K562 (cell line): Measurements from ENCODE around the gene CCR5AS.

Experiments
- ARID1B ChIP-seq: fragments of 450-650 bp; IDR thresholded peaks from 2 replicates; pipeline ENCODE4 v1.6.1; 2016; ENCODE audit warnings: antibody characterized with exemption, mild to moderate bottlenecking, inconsistent platforms
- BHLHE40 ChIP-seq: IDR thresholded peaks from 2 replicates; pipeline ENCODE4 v1.6.1; 2011; ENCODE audit warnings: low read length, improper control_type of control experiment
- CC2D1A ChIP-seq: fragments of 450-650 bp; IDR thresholded peaks from 2 replicates; pipeline ENCODE4 v1.6.1; 2017; ENCODE audit warnings: mild to moderate bottlenecking
- CXXC5 ChIP-seq: fragments of 250-450 bp; sonication (Bioruptor Pico); IDR thresholded peaks from 2 replicates; pipeline ENCODE4 v1.8.0; 2022; ENCODE audit warnings: inconsistent platforms, mild to moderate bottlenecking, moderate library complexity
- DNMT1 ChIP-seq: fragments of 450-650 bp; IDR thresholded peaks from 2 replicates; pipeline ENCODE4 v1.6.1; 2016; ENCODE audit warnings: antibody characterized with exemption, mild to moderate bottlenecking
- DPF2 ChIP-seq: fragments of 450-650 bp; IDR thresholded peaks from 2 replicates; pipeline ENCODE4 v1.6.1; 2016
- ELF4 ChIP-seq: fragments of 450-650 bp; formaldehyde crosslinking; IDR thresholded peaks from 2 replicates; pipeline ENCODE4 v1.4.0; 2022; ENCODE audit warnings: missing genetic modification characterization
- EP300 ChIP-seq: IDR thresholded peaks from 2 replicates; pipeline ENCODE4 v1.6.1; 2012; ENCODE audit warnings: low read length, improper control_type of control experiment
- IFI16 ChIP-seq: fragments of 250-450 bp; sonication (Bioruptor Pico); IDR thresholded peaks from 2 replicates; pipeline ENCODE4 v2.1.2; 2022; ENCODE audit warnings: mild to moderate bottlenecking, inconsistent platforms
- ILK ChIP-seq: fragments of 450-650 bp; IDR thresholded peaks from 2 replicates; pipeline ENCODE4 v1.6.1; 2016; ENCODE audit warnings: missing genetic modification characterization, low read depth, mild to moderate bottlenecking, missing compliant biosample characterization, moderate library complexity, borderline replicate concordance
- KLF13 ChIP-seq: fragments of 450-650 bp; IDR thresholded peaks from 2 replicates; pipeline ENCODE4 v1.6.1; 2016; ENCODE audit warnings: missing genetic modification characterization, low read depth, mild to moderate bottlenecking, missing compliant biosample characterization, moderate library complexity, borderline replicate concordance
- MTF1 ChIP-seq: fragments of 250-450 bp; sonication (Bioruptor Pico); IDR thresholded peaks from 2 replicates; pipeline ENCODE4 v1.9.0; 2021; ENCODE audit warnings: moderate library complexity, mild to moderate bottlenecking, inconsistent platforms, borderline replicate concordance
- NCOA2 ChIP-seq, 2 experiments: fragments of 450-650 bp; IDR thresholded peaks; 2 replicates each; pipeline ENCODE4 v1.6.1; 2018; ENCODE audit warnings: mild to moderate bottlenecking in 2 of 2, moderate library complexity in 1 of 2; ENCODE audit not compliant: partially characterized antibody in 2 of 2
- PKNOX1 ChIP-seq: fragments of 450-650 bp; IDR thresholded peaks from 2 replicates; pipeline ENCODE4 v1.6.1; 2016
- POLR2AphosphoS2 ChIP-seq: IDR thresholded peaks from 2 replicates; pipeline ENCODE4 v1.6.1; 2012; ENCODE audit warnings: low read length, improper control_type of control experiment
- RCOR1 ChIP-seq, 2 experiments: IDR thresholded peaks; 2 replicates each; pipeline ENCODE4 v1.6.1; 2012; ENCODE audit warnings: low read depth in 2 of 2, low read length in 2 of 2, borderline replicate concordance in 1 of 2, improper control_type of control experiment in 1 of 2
- TARDBP ChIP-seq: fragments of 450-650 bp; IDR thresholded peaks from 2 replicates; pipeline ENCODE4 v1.6.1; 2016
- TCF7L2 ChIP-seq: fragments of 150-350 bp; IDR thresholded peaks from 2 replicates; pipeline ENCODE4 v1.6.1; 2016; ENCODE audit warnings: low read depth, mild to moderate bottlenecking, low read length, moderate library complexity
- ZBTB33 ChIP-seq: sonication (generic); formaldehyde crosslinking; IDR thresholded peaks from 2 replicates; pipeline ENCODE4 v1.8.1; 2023; ENCODE audit warnings: mild to moderate bottlenecking, missing genetic modification reagents
- ZFP36 ChIP-seq: fragments of 150-350 bp; IDR thresholded peaks from 2 replicates; pipeline ENCODE4 v1.6.1; 2018; ENCODE audit warnings: low read length, low read depth; ENCODE audit not compliant: partially characterized antibody
- ZNF143 ChIP-seq: sonication (generic); formaldehyde crosslinking; IDR thresholded peaks from 2 replicates; pipeline ENCODE4 v1.9.0; 2022; ENCODE audit warnings: mild to moderate bottlenecking, missing genetic modification reagents
- ZNF217 ChIP-seq: sonication (generic); formaldehyde crosslinking; IDR thresholded peaks from 2 replicates; pipeline ENCODE4 v1.8.0; 2022; ENCODE audit warnings: mild to moderate bottlenecking, missing genetic modification reagents
- ZNF282 ChIP-seq: sonication (generic); formaldehyde crosslinking; IDR thresholded peaks from 2 replicates; pipeline ENCODE4 v1.8.1; 2023; ENCODE audit warnings: missing genetic modification reagents
- ZNF780A ChIP-seq: fragments of 250-450 bp; sonication (Bioruptor Pico); IDR thresholded peaks from 2 replicates; pipeline ENCODE4 v1.5.0; 2021; ENCODE audit warnings: mild to moderate bottlenecking
- TF ChIP-seq, protein P1 (sequence below): fragments of 250-450 bp; sonication (Bioruptor Pico); IDR thresholded peaks from 2 replicates; pipeline ENCODE4 v1.5.0; 2020; ENCODE audit warnings: mild to moderate bottlenecking
- TF ChIP-seq, protein P2 (sequence below): fragments of 450-650 bp; IDR thresholded peaks from 2 replicates; pipeline ENCODE4 v1.6.1; 2016; ENCODE audit warnings: mild to moderate bottlenecking

The CCR5AS gene

GRCh38 chr3:46422617-46423016 is 15.8 kb upstream of the CCR5AS start (continued):
- TF ChIP-seq, protein P1, sequence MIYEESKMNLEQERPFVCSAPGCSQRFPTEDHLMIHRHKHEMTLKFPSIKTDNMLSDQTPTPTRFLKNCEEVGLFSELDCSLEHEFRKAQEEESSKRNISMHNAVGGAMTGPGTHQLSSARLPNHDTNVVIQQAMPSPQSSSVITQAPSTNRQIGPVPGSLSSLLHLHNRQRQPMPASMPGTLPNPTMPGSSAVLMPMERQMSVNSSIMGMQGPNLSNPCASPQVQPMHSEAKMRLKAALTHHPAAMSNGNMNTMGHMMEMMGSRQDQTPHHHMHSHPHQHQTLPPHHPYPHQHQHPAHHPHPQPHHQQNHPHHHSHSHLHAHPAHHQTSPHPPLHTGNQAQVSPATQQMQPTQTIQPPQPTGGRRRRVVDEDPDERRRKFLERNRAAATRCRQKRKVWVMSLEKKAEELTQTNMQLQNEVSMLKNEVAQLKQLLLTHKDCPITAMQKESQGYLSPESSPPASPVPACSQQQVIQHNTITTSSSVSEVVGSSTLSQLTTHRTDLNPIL (CRISPR knock-in tag), result no peak
- TF ChIP-seq RCOR1 (IDR thresholded peaks at IDR 0.05; ENCODE audit: borderline replicate concordance in 1 of 2, low read depth in 2 of 2, low read length in 2 of 2) (peak in 1 of 2 experiments; percentile 61; a peak in 1 of 4 replicates), KLF13 (tag) (no peak), TARDBP (no peak), POLR2AphosphoS2 (no peak), ZNF217 (CRISPR knock-in tag) (no peak), MTF1 (CRISPR knock-in tag) (no peak), CC2D1A (no peak), EP300 (no peak), ZBTB33 (CRISPR knock-in tag) (no peak), IFI16 (CRISPR knock-in tag) (no peak), ELF4 (no peak), ILK (tag) (no peak), TCF7L2 (peak; percentile 66; the same call in 1 of the 2 replicates), DNMT1 (no peak), ZFP36 (peak; percentile 21), DPF2 (peak; percentile 55; the same call in 1 of the 2 replicates), CXXC5 (CRISPR knock-in tag) (no peak), ZNF282 (CRISPR knock-in tag) (no peak), ARID1B (peak; percentile 58), ZNF780A (CRISPR knock-in tag) (no peak), PKNOX1 (peak; percentile 64), NCOA2 (IDR thresholded peaks at IDR 0.05; ENCODE audit: partially characterized antibody in 2 of 2) (no peak), BHLHE40 (peak; percentile 64; the same call in 1 of the 2 replicates), ZNF143 (CRISPR knock-in tag) (no peak)
- TF ChIP-seq, protein P2, sequence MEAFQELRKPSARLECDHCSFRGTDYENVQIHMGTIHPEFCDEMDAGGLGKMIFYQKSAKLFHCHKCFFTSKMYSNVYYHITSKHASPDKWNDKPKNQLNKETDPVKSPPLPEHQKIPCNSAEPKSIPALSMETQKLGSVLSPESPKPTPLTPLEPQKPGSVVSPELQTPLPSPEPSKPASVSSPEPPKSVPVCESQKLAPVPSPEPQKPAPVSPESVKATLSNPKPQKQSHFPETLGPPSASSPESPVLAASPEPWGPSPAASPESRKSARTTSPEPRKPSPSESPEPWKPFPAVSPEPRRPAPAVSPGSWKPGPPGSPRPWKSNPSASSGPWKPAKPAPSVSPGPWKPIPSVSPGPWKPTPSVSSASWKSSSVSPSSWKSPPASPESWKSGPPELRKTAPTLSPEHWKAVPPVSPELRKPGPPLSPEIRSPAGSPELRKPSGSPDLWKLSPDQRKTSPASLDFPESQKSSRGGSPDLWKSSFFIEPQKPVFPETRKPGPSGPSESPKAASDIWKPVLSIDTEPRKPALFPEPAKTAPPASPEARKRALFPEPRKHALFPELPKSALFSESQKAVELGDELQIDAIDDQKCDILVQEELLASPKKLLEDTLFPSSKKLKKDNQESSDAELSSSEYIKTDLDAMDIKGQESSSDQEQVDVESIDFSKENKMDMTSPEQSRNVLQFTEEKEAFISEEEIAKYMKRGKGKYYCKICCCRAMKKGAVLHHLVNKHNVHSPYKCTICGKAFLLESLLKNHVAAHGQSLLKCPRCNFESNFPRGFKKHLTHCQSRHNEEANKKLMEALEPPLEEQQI, result no peak
